ENCODE measurements around the gene AMOT. TPM values are rescaled to one million over a fixed set of nuclear protein-coding genes. Genes with fewer than 3 reads are reported as not detected.

AMOT gene
- total RNA-seq, 1 donor from 2014 or later: 3.9 TPM

GRCh38 chrX:112812741-112813140 is 27.9 kb downstream of the AMOT start:
- no peak for TF ChIP-seq CTCF (IDR thresholded peaks at IDR 0.05)
- intact Hi-C loops (cut with DNase I): no loop called here
- H3K9me3 ChIP-seq: no peaks in the 10 kb centered on the region

GRCh38 chrX:112808651-112809195 is 31.9 kb downstream of the AMOT start:
- no peaks in the 10 kb centered on the region for H3K27me3 ChIP-seq
- no peak for DNase-seq (ENCODE audit: low spot score in 2 of 2)
- no peak overlapping the region for H3K4me3 ChIP-seq
- TF ChIP-seq CTCF (IDR thresholded peaks at IDR 0.05): no peak
- H3K36me3 ChIP-seq: peaks cover 0 to 2% of the 10 kb centered on the region in 2 donors
- H3K27ac ChIP-seq: no peak overlapping the region
- intact Hi-C loops (cut with DNase I): no loop called here
- H3K9me3 ChIP-seq: no peaks in the 10 kb centered on the region
- H3K4me1 ChIP-seq: no peaks in the 10 kb centered on the region

More at GRCh38 chrX:112812741-112813140, 27.9 kb downstream of the AMOT start:
- DNase-seq (ENCODE audit: low spot score in 2 of 2): no peak
- no peak overlapping the region for H3K4me3 ChIP-seq
- H3K36me3 ChIP-seq: peaks cover 0 to 2% of the 10 kb centered on the region in 2 donors
- H3K27ac ChIP-seq: no peak overlapping the region
- no peaks in the 10 kb centered on the region for H3K4me1 ChIP-seq
- H3K27me3 ChIP-seq: no peaks in the 10 kb centered on the region

- DNase-seq (ENCODE audit: low spot score in 2 of 2): no peak
- no peak overlapping the region for H3K27ac ChIP-seq
- no peak overlapping the region for H3K4me3 ChIP-seq
- H3K27me3 ChIP-seq: no peaks in the 10 kb centered on the region
- peaks cover 0 to 2% of the 10 kb centered on the region in 2 donors for H3K36me3 ChIP-seq
- no peak for TF ChIP-seq CTCF (IDR thresholded peaks at IDR 0.05)
- intact Hi-C loops (cut with DNase I): no loop called here
- H3K9me3 ChIP-seq: no peaks in the 10 kb centered on the region
- H3K4me1 ChIP-seq: no peaks in the 10 kb centered on the region
Observed at GRCh38 chrX:112808007-112808406, 32.6 kb downstream of the AMOT start.

DNA sequence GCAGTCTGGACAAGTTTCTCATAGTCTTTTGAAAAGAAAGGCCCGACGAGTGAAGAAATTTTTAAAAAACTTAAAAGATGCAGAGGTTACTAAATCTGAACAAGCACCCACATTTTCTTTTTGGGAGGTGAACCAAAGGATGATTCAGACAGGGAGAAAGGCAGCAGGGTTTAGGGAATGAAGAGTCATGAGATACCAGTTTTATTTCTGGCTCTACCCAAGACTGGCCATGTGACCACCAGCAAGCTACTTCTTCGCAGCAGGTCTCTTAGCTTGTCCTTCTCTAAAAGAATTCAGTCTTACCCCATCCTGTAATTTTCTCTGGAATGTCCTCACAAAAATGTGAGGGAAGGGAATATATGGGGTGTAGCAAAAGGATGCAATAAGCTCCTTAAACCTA is 37.6 kb downstream of the AMOT start:
- H3K36me3 ChIP-seq: no peaks in the 10 kb centered on the region
- no peak for TF ChIP-seq CTCF (IDR thresholded peaks at IDR 0.05)
- peaks cover 0 to 9% of the 10 kb centered on the region in 2 donors for H3K9me3 ChIP-seq
- intact Hi-C loops (cut with DNase I): no loop called here
- H3K4me3 ChIP-seq: no peak overlapping the region
- no peak overlapping the region for H3K27ac ChIP-seq
- no peak for DNase-seq (ENCODE audit: low spot score in 2 of 2)
- no peaks in the 10 kb centered on the region for H3K27me3 ChIP-seq
- no peaks in the 10 kb centered on the region for H3K4me1 ChIP-seq

DNA sequence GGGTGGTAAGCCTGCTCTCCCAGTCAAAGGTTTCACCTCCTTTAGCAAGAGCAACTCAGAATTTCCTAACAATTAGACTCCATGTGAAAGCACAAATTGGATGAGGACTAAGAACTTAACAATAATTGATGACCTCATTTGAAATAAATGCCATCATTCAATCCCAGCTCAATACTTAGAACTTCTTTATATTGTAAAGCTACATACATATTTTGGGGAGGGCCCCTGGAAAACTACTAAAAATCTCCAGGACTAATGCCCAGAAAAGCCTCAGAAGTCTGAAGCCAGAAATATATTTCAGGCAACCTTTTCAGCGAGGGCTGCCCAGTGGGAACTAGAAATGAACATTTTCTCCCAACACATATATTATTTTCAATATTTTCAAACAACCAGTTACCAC is 38.1 kb downstream of the AMOT start:
- no peak overlapping the region for H3K4me3 ChIP-seq
- no peaks in the 10 kb centered on the region for H3K36me3 ChIP-seq
- peaks cover 0 to 13% of the 10 kb centered on the region in 2 donors for H3K9me3 ChIP-seq
- intact Hi-C loops (cut with DNase I): no loop called here
- no peaks in the 10 kb centered on the region for H3K27me3 ChIP-seq
- DNase-seq (ENCODE audit: low spot score in 2 of 2): no peak
- no peaks in the 10 kb centered on the region for H3K4me1 ChIP-seq
- TF ChIP-seq CTCF (IDR thresholded peaks at IDR 0.05): no peak
- H3K27ac ChIP-seq: no peak overlapping the region

All from ascending aorta (tissue), 2 donors.